Sigmoid colon (tissue), 4 donors: ENCODE measurements around the gene ZNF501.

Experiments used
- EP300 ChIP-seq, 4 donors: sonication (generic); formaldehyde crosslinking; IDR thresholded peaks; one replicate each; pipeline ENCODE4 v1.6.1; 2017; ENCODE audit warnings: antibody characterized with exemption in 4 of 4
- POLR2A ChIP-seq, 2 donors: fragments of 450-650 bp; IDR thresholded peaks; one replicate each; pipeline ENCODE4 v1.6.1; 2016; ENCODE audit warnings: antibody characterized with exemption in 2 of 2, mild to moderate bottlenecking in 2 of 2, moderate library complexity in 2 of 2

DNA sequence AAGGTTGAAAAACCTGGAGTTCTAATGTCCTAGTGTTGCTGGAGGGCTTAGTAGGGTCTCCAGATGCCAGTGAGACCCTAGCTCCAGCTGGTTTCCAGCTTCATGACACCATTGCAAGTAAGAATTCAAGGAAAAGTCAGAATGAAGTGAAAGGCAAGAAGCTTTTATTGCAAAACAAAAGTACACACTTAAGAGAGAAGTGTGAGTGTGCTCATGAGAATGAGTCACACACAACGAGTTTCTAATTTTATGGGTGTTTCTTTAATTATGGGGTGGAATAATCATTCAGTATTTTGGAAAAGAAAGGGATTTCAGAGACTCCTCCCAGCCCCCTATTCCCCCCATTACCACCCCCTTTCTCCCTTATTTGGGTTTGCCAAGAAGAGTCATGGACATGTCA, 41.5 kb upstream of the ZNF501 start:
- TF ChIP-seq EP300 (IDR thresholded peaks at IDR 0.05) (no peak), POLR2A (IDR thresholded peaks at IDR 0.05) (no peak)
